ENCODE data around the gene RBM5.

RBM5 gene

GRCh38 chr3:50155491-50155878 lies 66.8 kb downstream of the RBM5 start:
- Histone ChIP-seq H3K4me1 (ENCODE audit: control insufficient read depth in 1 of 2, insufficient read depth in 2 of 2, low read length in 2 of 2) (peaks cover 28 to 44% of the 10 kb centered on the region in 2 experiments), H3K9me3 (ENCODE audit: insufficient read depth, low read depth, low read length) (no peaks in the 10 kb centered on the region), H3K4me3 (ENCODE audit: low read depth, low read length) (peak overlapping the region; percentile 79), H2BK5ac (ENCODE audit: low read depth, low read length, poor library complexity) (no peak overlapping the region), H3K36me3 (ENCODE audit: control insufficient read depth in 1 of 2, insufficient read depth in 2 of 2, low read length in 2 of 2) (peaks cover 7 to 9% of the 10 kb centered on the region in 2 experiments), H3K4ac (ENCODE audit: low read depth, low read length) (peak overlapping the region; percentile 22), H3K9ac (ENCODE audit: low read length) (peak overlapping the region; percentile 48), H2AK5ac (ENCODE audit: low read length) (no peak overlapping the region), H2BK120ac (ENCODE audit: insufficient read depth, low read length, poor library complexity) (no peak overlapping the region), H3K23ac (ENCODE audit: low read length) (no peak overlapping the region), H3K27ac (ENCODE audit: low read depth, low read length) (peak overlapping the region; percentile 62), H3K79me2 (ENCODE audit: control insufficient read depth, insufficient read depth, low read length, poor library complexity) (peaks cover 5% of the 10 kb centered on the region), H3K27me3 (ENCODE audit: insufficient read depth, low read length) (no peaks in the 10 kb centered on the region), H4K12ac (ENCODE audit: low read depth, low read length) (no peak overlapping the region), H3K79me1 (ENCODE audit: low read length) (peaks cover 18% of the 10 kb centered on the region), H3K4me2 (ENCODE audit: low read length) (peak overlapping the region; percentile 71), H3K14ac (ENCODE audit: low read length) (no peak overlapping the region), H2BK12ac (ENCODE audit: low read length) (no peak overlapping the region), H4K8ac (ENCODE audit: low read depth, low read length) (peak overlapping the region; percentile 1), H2AFZ (ENCODE audit: insufficient read depth, low read length, poor library complexity) (no peak overlapping the region), H3K18ac (ENCODE audit: low read length) (peak overlapping the region; percentile 12), H4K91ac (ENCODE audit: low read depth, low read length) (no peak overlapping the region)
- WGBS (ENCODE audit: extremely low coverage, insufficient coverage, insufficient read length), result no CpG with 5 or more reads among the region's 37 CpGs
- DNase-seq, result no peak

GRCh38 chr3:50155891-50156290 lies 67.2 kb downstream of the RBM5 start:
- Histone ChIP-seq H2BK120ac (ENCODE audit: insufficient read depth, low read length, poor library complexity) (no peak overlapping the region), H3K4me3 (ENCODE audit: low read depth, low read length) (peak overlapping the region; percentile 79), H3K27ac (ENCODE audit: low read depth, low read length) (no peak overlapping the region), H4K12ac (ENCODE audit: low read depth, low read length) (no peak overlapping the region), H2AFZ (ENCODE audit: insufficient read depth, low read length, poor library complexity) (no peak overlapping the region), H3K36me3 (ENCODE audit: control insufficient read depth in 1 of 2, insufficient read depth in 2 of 2, low read length in 2 of 2) (peaks cover 8 to 9% of the 10 kb centered on the region in 2 experiments), H3K27me3 (ENCODE audit: insufficient read depth, low read length) (no peaks in the 10 kb centered on the region), H3K14ac (ENCODE audit: low read length) (no peak overlapping the region), H3K4me1 (ENCODE audit: control insufficient read depth in 1 of 2, insufficient read depth in 2 of 2, low read length in 2 of 2) (peaks cover 25 to 41% of the 10 kb centered on the region in 2 experiments), H3K9ac (ENCODE audit: low read length) (peak overlapping the region; percentile 18), H2BK12ac (ENCODE audit: low read length) (no peak overlapping the region), H3K23ac (ENCODE audit: low read length) (no peak overlapping the region), H2BK5ac (ENCODE audit: low read depth, low read length, poor library complexity) (no peak overlapping the region), H3K9me3 (ENCODE audit: insufficient read depth, low read depth, low read length) (no peaks in the 10 kb centered on the region), H4K91ac (ENCODE audit: low read depth, low read length) (no peak overlapping the region), H3K79me1 (ENCODE audit: low read length) (peaks cover 15% of the 10 kb centered on the region), H3K4me2 (ENCODE audit: low read length) (peak overlapping the region; percentile 71), H3K4ac (ENCODE audit: low read depth, low read length) (peak overlapping the region; percentile 22), H3K18ac (ENCODE audit: low read length) (peak overlapping the region; percentile 12), H3K79me2 (ENCODE audit: control insufficient read depth, insufficient read depth, low read length, poor library complexity) (peaks cover 5% of the 10 kb centered on the region), H4K8ac (ENCODE audit: low read depth, low read length) (no peak overlapping the region), H2AK5ac (ENCODE audit: low read length) (no peak overlapping the region)
- no peak for DNase-seq
- WGBS (ENCODE audit: extremely low coverage, insufficient coverage, insufficient read length), result no CpG with 5 or more reads among the region's 13 CpGs

GRCh38 chr3:50156549-50157493 lies 68.1 kb downstream of the RBM5 start:
- Histone ChIP-seq H3K4me1 (ENCODE audit: control insufficient read depth in 1 of 2, insufficient read depth in 2 of 2, low read length in 2 of 2) (peaks cover 16 to 33% of the 10 kb centered on the region in 2 experiments), H2BK120ac (ENCODE audit: insufficient read depth, low read length, poor library complexity) (peak overlapping the region; percentile 35), H3K79me1 (ENCODE audit: low read length) (peaks cover 9% of the 10 kb centered on the region), H2BK12ac (ENCODE audit: low read length) (peak overlapping the region; percentile 7), H3K4ac (ENCODE audit: low read depth, low read length) (peak overlapping the region; percentile 35), H3K27me3 (ENCODE audit: insufficient read depth, low read length) (no peaks in the 10 kb centered on the region), H4K91ac (ENCODE audit: low read depth, low read length) (peak overlapping the region; percentile 86), H3K4me2 (ENCODE audit: low read length) (peak overlapping the region; percentile 71), H3K9ac (ENCODE audit: low read length) (peak overlapping the region; percentile 80), H4K8ac (ENCODE audit: low read depth, low read length) (peak overlapping the region; percentile 91), H3K9me3 (ENCODE audit: insufficient read depth, low read depth, low read length) (peaks cover 2% of the 10 kb centered on the region), H3K36me3 (ENCODE audit: control insufficient read depth in 1 of 2, insufficient read depth in 2 of 2, low read length in 2 of 2) (peaks cover 17% of the 10 kb centered on the region in 2 experiments), H2AFZ (ENCODE audit: insufficient read depth, low read length, poor library complexity) (peak overlapping the region; percentile 40), H3K14ac (ENCODE audit: low read length) (peak overlapping the region; percentile 82), H3K23ac (ENCODE audit: low read length) (no peak overlapping the region), H3K18ac (ENCODE audit: low read length) (peak overlapping the region; percentile 50), H3K79me2 (ENCODE audit: control insufficient read depth, insufficient read depth, low read length, poor library complexity) (peaks cover 5% of the 10 kb centered on the region), H2BK5ac (ENCODE audit: low read depth, low read length, poor library complexity) (peak overlapping the region; percentile 20), H4K12ac (ENCODE audit: low read depth, low read length) (peak overlapping the region; percentile 39), H3K27ac (ENCODE audit: low read depth, low read length) (no peak overlapping the region), H2AK5ac (ENCODE audit: low read length) (peak overlapping the region; percentile 12), H3K4me3 (ENCODE audit: low read depth, low read length) (peak overlapping the region; percentile 39)
- WGBS (ENCODE audit: extremely low coverage, insufficient coverage, insufficient read length), result no CpG with 5 or more reads among the region's 20 CpGs
- DNase-seq, result no peak

GRCh38 chr3:50157827-50158529 lies 69.3 kb downstream of the RBM5 start:
- H3K79me2 ChIP-seq (ENCODE audit: control insufficient read depth, insufficient read depth, low read length, poor library complexity), result peaks cover 5% of the 10 kb centered on the region
- H3K4me3 ChIP-seq (ENCODE audit: low read depth, low read length), result no peak overlapping the region
- H2BK12ac ChIP-seq (ENCODE audit: low read length), result no peak overlapping the region
- no peak overlapping the region for H4K91ac ChIP-seq (ENCODE audit: low read depth, low read length)
- H3K4me2 ChIP-seq (ENCODE audit: low read length), result no peak overlapping the region
- H3K27ac ChIP-seq (ENCODE audit: low read depth, low read length), result no peak overlapping the region
- no peak overlapping the region for H2AFZ ChIP-seq (ENCODE audit: insufficient read depth, low read length, poor library complexity)
- DNase-seq, result no peak
- peaks cover 9% of the 10 kb centered on the region for H3K79me1 ChIP-seq (ENCODE audit: low read length)
- H2BK120ac ChIP-seq (ENCODE audit: insufficient read depth, low read length, poor library complexity), result no peak overlapping the region
- no peak overlapping the region for H2AK5ac ChIP-seq (ENCODE audit: low read length)
- H3K36me3 ChIP-seq (ENCODE audit: control insufficient read depth in 1 of 2, insufficient read depth in 2 of 2, low read length in 2 of 2), result peaks cover 19 to 23% of the 10 kb centered on the region in 2 experiments
- H3K9me3 ChIP-seq (ENCODE audit: insufficient read depth, low read depth, low read length), result peaks cover 4% of the 10 kb centered on the region
- no peak overlapping the region for H3K14ac ChIP-seq (ENCODE audit: low read length)
- H3K23ac ChIP-seq (ENCODE audit: low read length), result no peak overlapping the region
- H3K27me3 ChIP-seq (ENCODE audit: insufficient read depth, low read length), result no peaks in the 10 kb centered on the region
- no peak overlapping the region for H4K8ac ChIP-seq (ENCODE audit: low read depth, low read length)
- no peak overlapping the region for H4K12ac ChIP-seq (ENCODE audit: low read depth, low read length)
- no peak overlapping the region for H2BK5ac ChIP-seq (ENCODE audit: low read depth, low read length, poor library complexity)
- H3K9ac ChIP-seq (ENCODE audit: low read length), result no peak overlapping the region
- no CpG with 5 or more reads among the region's 12 CpGs for WGBS (ENCODE audit: extremely low coverage, insufficient coverage, insufficient read length)
- H3K4ac ChIP-seq (ENCODE audit: low read depth, low read length), result no peak overlapping the region
- peaks cover 15 to 28% of the 10 kb centered on the region in 2 experiments for H3K4me1 ChIP-seq (ENCODE audit: control insufficient read depth in 1 of 2, insufficient read depth in 2 of 2, low read length in 2 of 2)
- no peak overlapping the region for H3K18ac ChIP-seq (ENCODE audit: low read length)

All from trophoblast cell (in vitro differentiated cells and primary cell).